ENCODE results near the gene GRIP2. TPM values are rescaled to one million over a fixed set of nuclear protein-coding genes. Genes with fewer than 3 reads are reported as not detected.

Gene GRIP2
- total and polyA plus RNA-seq, 2 donors (not counting 1 experiment from before 2014, with no cell fraction given), result under 0.01 to 0.87 TPM

- Histone ChIP-seq H3K4me1 (ENCODE audit: control insufficient read depth, extremely low read depth, insufficient read depth, low read length) (no peaks in the 10 kb centered on the region), H3K27me3 (ENCODE audit: control insufficient read depth, insufficient read depth, low read length) (no peaks in the 10 kb centered on the region), H3K27ac (ENCODE audit: insufficient read depth, low read length) (no peak overlapping the region), H3K9me3 (ENCODE audit: control insufficient read depth, insufficient read depth, low read depth, low read length) (no peaks in the 10 kb centered on the region), H3K36me3 (ENCODE audit: control insufficient read depth, insufficient read depth, low read length) (peaks cover 2% of the 10 kb centered on the region), H4K20me1 (ENCODE audit: control insufficient read depth, extremely low read depth, insufficient read depth, low read length) (no peaks in the 10 kb centered on the region), H3K79me2 (ENCODE audit: control insufficient read depth, insufficient read depth, low read length) (no peaks in the 10 kb centered on the region), H2AFZ (ENCODE audit: low read length) (no peak overlapping the region), H3K4me2 (ENCODE audit: extremely low read depth, insufficient read depth, low read length) (no peak overlapping the region), H3K9ac (ENCODE audit: insufficient read depth, low read length) (no peak overlapping the region), H3K4me3 (replicated peaks in 1 of 4; ENCODE audit: control extremely low read depth in 1 of 4, insufficient read depth in 1 of 4, low read depth in 3 of 4, low read length in 4 of 4) (no peak overlapping the region)
- DNase-seq (ENCODE audit: low read depth in 2 of 2), result no peak
- no peak for TF ChIP-seq EZH2 (IDR thresholded peaks at IDR 0.05; ENCODE audit: low read length, missing control alignments)
- TF ChIP-seq, protein P1, sequence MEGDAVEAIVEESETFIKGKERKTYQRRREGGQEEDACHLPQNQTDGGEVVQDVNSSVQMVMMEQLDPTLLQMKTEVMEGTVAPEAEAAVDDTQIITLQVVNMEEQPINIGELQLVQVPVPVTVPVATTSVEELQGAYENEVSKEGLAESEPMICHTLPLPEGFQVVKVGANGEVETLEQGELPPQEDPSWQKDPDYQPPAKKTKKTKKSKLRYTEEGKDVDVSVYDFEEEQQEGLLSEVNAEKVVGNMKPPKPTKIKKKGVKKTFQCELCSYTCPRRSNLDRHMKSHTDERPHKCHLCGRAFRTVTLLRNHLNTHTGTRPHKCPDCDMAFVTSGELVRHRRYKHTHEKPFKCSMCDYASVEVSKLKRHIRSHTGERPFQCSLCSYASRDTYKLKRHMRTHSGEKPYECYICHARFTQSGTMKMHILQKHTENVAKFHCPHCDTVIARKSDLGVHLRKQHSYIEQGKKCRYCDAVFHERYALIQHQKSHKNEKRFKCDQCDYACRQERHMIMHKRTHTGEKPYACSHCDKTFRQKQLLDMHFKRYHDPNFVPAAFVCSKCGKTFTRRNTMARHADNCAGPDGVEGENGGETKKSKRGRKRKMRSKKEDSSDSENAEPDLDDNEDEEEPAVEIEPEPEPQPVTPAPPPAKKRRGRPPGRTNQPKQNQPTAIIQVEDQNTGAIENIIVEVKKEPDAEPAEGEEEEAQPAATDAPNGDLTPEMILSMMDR (conservative IDR thresholded peaks at IDR 0.05 in 1 of 2, IDR thresholded peaks at IDR 0.05 in 1 of 2; ENCODE audit: low read depth in 1 of 2, low read length in 2 of 2), result no peak
These were observed 74.7 kb downstream of the GRIP2 start for GRCh38 chr3:14465425-14465824.

DNA sequence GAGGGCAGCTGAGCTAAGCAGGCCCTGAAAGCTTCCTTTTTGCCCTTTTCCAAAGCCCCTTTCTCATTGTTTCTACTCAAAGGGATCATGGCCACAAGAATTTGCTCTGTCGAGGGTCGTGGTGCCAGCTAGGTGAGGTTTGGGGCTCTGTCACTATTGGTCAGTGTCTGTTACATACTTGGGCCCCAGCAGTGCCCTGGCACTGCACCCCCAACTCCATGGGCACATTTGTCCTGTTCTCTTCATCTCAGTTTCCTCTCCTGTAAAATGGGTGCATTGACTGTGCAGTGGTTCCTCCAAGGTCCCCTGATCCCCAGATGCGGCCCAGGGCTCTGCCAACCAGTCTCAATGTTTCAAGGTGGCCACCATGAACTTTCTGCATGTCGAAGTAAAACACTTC, 75.6 kb downstream of the GRIP2 start:
- no peaks in the 10 kb centered on the region for H3K4me1 ChIP-seq (ENCODE audit: control insufficient read depth, extremely low read depth, insufficient read depth, low read length)
- H3K4me2 ChIP-seq (ENCODE audit: extremely low read depth, insufficient read depth, low read length), result no peak overlapping the region
- no peak overlapping the region for H3K4me3 ChIP-seq (replicated peaks in 1 of 4; ENCODE audit: control extremely low read depth in 1 of 4, insufficient read depth in 1 of 4, low read depth in 3 of 4, low read length in 4 of 4)
- TF ChIP-seq, protein P1 (conservative IDR thresholded peaks at IDR 0.05 in 1 of 2, IDR thresholded peaks at IDR 0.05 in 1 of 2; ENCODE audit: low read depth in 1 of 2, low read length in 2 of 2), result no peak
- TF ChIP-seq EZH2 (IDR thresholded peaks at IDR 0.05; ENCODE audit: low read length, missing control alignments), result no peak
- H3K27ac ChIP-seq (ENCODE audit: insufficient read depth, low read length), result no peak overlapping the region
- DNase-seq (ENCODE audit: low read depth in 2 of 2), result no peak
- H2AFZ ChIP-seq (ENCODE audit: low read length), result no peak overlapping the region
- no peaks in the 10 kb centered on the region for H3K79me2 ChIP-seq (ENCODE audit: control insufficient read depth, insufficient read depth, low read length)
- H3K9me3 ChIP-seq (ENCODE audit: control insufficient read depth, insufficient read depth, low read depth, low read length), result no peaks in the 10 kb centered on the region
- no peak overlapping the region for H3K9ac ChIP-seq (ENCODE audit: insufficient read depth, low read length)
- H3K27me3 ChIP-seq (ENCODE audit: control insufficient read depth, insufficient read depth, low read length), result no peaks in the 10 kb centered on the region
- H4K20me1 ChIP-seq (ENCODE audit: control insufficient read depth, extremely low read depth, insufficient read depth, low read length), result no peaks in the 10 kb centered on the region
- peaks cover 2% of the 10 kb centered on the region for H3K36me3 ChIP-seq (ENCODE audit: control insufficient read depth, insufficient read depth, low read length)

DNA sequence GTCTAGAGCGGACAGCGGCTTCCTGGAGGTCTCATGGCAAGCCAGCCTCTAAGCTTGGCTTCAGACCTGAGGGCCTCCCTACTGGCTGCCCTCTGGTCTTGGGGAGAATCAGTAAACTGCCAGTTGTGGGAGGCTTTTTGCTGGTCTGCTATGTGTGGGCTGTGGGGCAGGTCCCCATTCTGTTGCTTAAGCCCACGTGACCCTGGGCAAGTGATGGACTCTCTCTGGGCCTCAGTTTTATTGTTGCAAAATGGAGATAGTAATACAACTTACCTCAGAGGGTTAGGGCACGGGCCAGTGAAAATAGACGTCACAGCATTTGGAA, 76.0 kb downstream of the GRIP2 start:
- Histone ChIP-seq H3K36me3 (ENCODE audit: control insufficient read depth, insufficient read depth, low read length) (peaks cover 2% of the 10 kb centered on the region), H3K27me3 (ENCODE audit: control insufficient read depth, insufficient read depth, low read length) (no peaks in the 10 kb centered on the region), H3K79me2 (ENCODE audit: control insufficient read depth, insufficient read depth, low read length) (no peaks in the 10 kb centered on the region), H3K9ac (ENCODE audit: insufficient read depth, low read length) (no peak overlapping the region), H4K20me1 (ENCODE audit: control insufficient read depth, extremely low read depth, insufficient read depth, low read length) (no peaks in the 10 kb centered on the region), H3K9me3 (ENCODE audit: control insufficient read depth, insufficient read depth, low read depth, low read length) (no peaks in the 10 kb centered on the region), H3K27ac (ENCODE audit: insufficient read depth, low read length) (no peak overlapping the region), H3K4me1 (ENCODE audit: control insufficient read depth, extremely low read depth, insufficient read depth, low read length) (no peaks in the 10 kb centered on the region), H3K4me2 (ENCODE audit: extremely low read depth, insufficient read depth, low read length) (no peak overlapping the region), H3K4me3 (replicated peaks in 1 of 4; ENCODE audit: control extremely low read depth in 1 of 4, insufficient read depth in 1 of 4, low read depth in 3 of 4, low read length in 4 of 4) (no peak overlapping the region), H2AFZ (ENCODE audit: low read length) (no peak overlapping the region)
- no peak for DNase-seq (ENCODE audit: low read depth in 2 of 2)
- TF ChIP-seq, protein P1 (conservative IDR thresholded peaks at IDR 0.05 in 1 of 2, IDR thresholded peaks at IDR 0.05 in 1 of 2; ENCODE audit: low read depth in 1 of 2, low read length in 2 of 2), result no peak
- TF ChIP-seq EZH2 (IDR thresholded peaks at IDR 0.05; ENCODE audit: low read length, missing control alignments), result no peak
